Neural cell (in vitro differentiated cells): ENCODE measurements around the gene KDM4C.

Source experiments
- CTCF ChIP-seq: fragments of 450-650 bp; IDR thresholded peaks from 2 replicates; pipeline ENCODE4 v1.5.1; 2014; ENCODE audit warnings: antibody characterized with exemption, mild to moderate bottlenecking, moderate library complexity; ENCODE audit not compliant: poor library complexity, severe bottlenecking
- EP300 ChIP-seq: fragments of 450-650 bp; conservative IDR thresholded peaks from 2 replicates; pipeline ENCODE4 v1.6.1; 2014; ENCODE audit warnings: antibody characterized with exemption, mild to moderate bottlenecking, moderate library complexity; ENCODE audit not compliant: poor library complexity, severe bottlenecking
- EZH2 ChIP-seq: fragments of 200-600, 300-800 bp; shearing (Covaris generic), sonication (generic); IDR thresholded peaks from 2 replicates; pipeline ENCODE4 v1.6.1; 2014; ENCODE audit warnings: antibody characterized with exemption, low read length, borderline replicate concordance, mild to moderate bottlenecking; ENCODE audit not compliant: insufficient read depth, poor library complexity, severe bottlenecking
- MXI1 ChIP-seq: fragments of 450-650 bp; conservative IDR thresholded peaks from 2 replicates; pipeline ENCODE4 v1.6.1; 2014; ENCODE audit warnings: antibody characterized with exemption, mild to moderate bottlenecking; ENCODE audit not compliant: poor library complexity, severe bottlenecking
- POLR2AphosphoS5 ChIP-seq: IDR thresholded peaks from 2 replicates; pipeline ENCODE4 v1.6.1; 2012
- TAF1 ChIP-seq: IDR thresholded peaks from 2 replicates; pipeline ENCODE4 v1.6.1; 2012; ENCODE audit warnings: low read depth

- no peak for TF ChIP-seq EP300
- TF ChIP-seq CTCF, result no peak
- TF ChIP-seq POLR2AphosphoS5, result no peak
- TF ChIP-seq TAF1, result no peak
- TF ChIP-seq EZH2, result no peak
- TF ChIP-seq MXI1, result no peak
Measured at GRCh38 chr9:7180247-7180646, 422.5 kb downstream of the KDM4C start.
